Endothelial cell of umbilical vein (primary cell): ENCODE measurements around the gene DPH2. TPM values are rescaled to one million over a fixed set of nuclear protein-coding genes. Genes with fewer than 3 reads are reported as not detected.

ENCODE experiments used
- BruUV-seq: library from RNA; stranded (reverse); fragments of 400-500 nt; replicated peaks from 2 replicates; lab custom pipeline; 2021; lab: Mats Ljungman, UMichigan
- CTCF ChIA-PET: fragments of 300-600, 350-600 bp; sonication (Branson Sonifier 250); formaldehyde crosslinking; loops from one replicate; lab custom pipeline; 2021; ENCODE audit warnings: antibody characterized with exemption, inconsistent platforms; lab: Charles Lee
- POLR2A ChIA-PET: fragments of 300-600, 350-600 bp; sonication (Branson Sonifier 250); formaldehyde crosslinking; loops from one replicate; lab custom pipeline; 2021; ENCODE audit warnings: antibody characterized with exemption, inconsistent platforms; lab: Charles Lee
- DNase-seq: peaks from one replicate; pipeline ENCODE4 v3.0.0-alpha.2; 2011; ENCODE audit warnings: low read depth, low spot score
- FAIRE-seq: peaks from 2 replicates; lab custom pipeline; 2011; peaks lifted over from hg19 to GRCh38; lab: Jason Lieb, UNC
- H2AFZ ChIP-seq: 2 replicates; pipeline ENCODE4 v1.6.0; 2012; ENCODE audit warnings: low read depth, low read length, control low read depth, inconsistent platforms
- H3K27ac ChIP-seq: 2 replicates; pipeline ENCODE4 v1.5.1; 2011; ENCODE audit warnings: low read depth, mild to moderate bottlenecking, control low read depth, low read length, moderate library complexity; ENCODE audit not compliant: insufficient read depth
- H3K27me3 ChIP-seq, 2 experiments: 2 replicates each; pipeline versions ENCODE4 v1.6.0 to v1.6.1; 2011; ENCODE audit warnings: low read length in 2 of 2, mixed read lengths in 1 of 2; ENCODE audit not compliant: control insufficient read depth in 2 of 2, insufficient read depth in 2 of 2
- H3K36me3 ChIP-seq, 2 experiments: 2 replicates in 1 of 2; 3 replicates in 1 of 2; pipeline ENCODE4 v1.5.1; 2011; ENCODE audit warnings: low read length in 2 of 2, mild to moderate bottlenecking in 1 of 2, moderate library complexity in 1 of 2; ENCODE audit not compliant: control insufficient read depth in 2 of 2, insufficient read depth in 2 of 2; ENCODE audit errors: extremely low read depth in 1 of 2
- H3K4me1 ChIP-seq: 3 replicates; pipeline ENCODE4 v1.5.1; 2011; ENCODE audit warnings: mild to moderate bottlenecking, low read length; ENCODE audit not compliant: control insufficient read depth, insufficient read depth; ENCODE audit errors: extremely low read depth
- H3K4me2 ChIP-seq: 2 replicates; pipeline ENCODE4 v1.6.1; 2011; ENCODE audit warnings: low read length, control low read depth, mixed read lengths; ENCODE audit not compliant: insufficient read depth
- H3K4me3 ChIP-seq, 3 experiments: fragments of 200-600 bp in 1 of 3; sonication (generic), shearing (Covaris generic) in 1 of 3; replicated peaks in 1 of 3; 2 replicates each; pipeline ENCODE4 v1.5.1; 2011 to 2016; ENCODE audit warnings: control low read depth in 3 of 3, low read length in 3 of 3, mild to moderate bottlenecking in 2 of 3, inconsistent platforms in 1 of 3, low read depth in 1 of 3, moderate library complexity in 1 of 3; ENCODE audit not compliant: insufficient read depth in 1 of 3
- H3K79me2 ChIP-seq: 2 replicates; pipeline ENCODE4 v1.6.0; 2012; ENCODE audit warnings: low read length, inconsistent platforms; ENCODE audit not compliant: control insufficient read depth, insufficient read depth
- H3K9ac ChIP-seq: replicated peaks from 2 replicates; pipeline ENCODE3; 2011; ENCODE audit warnings: low read length, control low read depth; ENCODE audit not compliant: insufficient read depth; ENCODE audit errors: extremely low read depth
- H3K9me1 ChIP-seq: replicated peaks from 3 replicates; pipeline ENCODE4 v1.6.0; 2011; ENCODE audit warnings: mild to moderate bottlenecking, low read length; ENCODE audit not compliant: control insufficient read depth, insufficient read depth; ENCODE audit errors: extremely low read depth
- H3K9me3 ChIP-seq: replicated peaks from 2 replicates; pipeline ENCODE4 v1.5.1; 2012; ENCODE audit warnings: low read length, inconsistent platforms; ENCODE audit not compliant: control insufficient read depth, insufficient read depth
- H4K20me1 ChIP-seq: replicated peaks from 2 replicates; pipeline ENCODE3; 2011; ENCODE audit warnings: mild to moderate bottlenecking, low read length; ENCODE audit not compliant: control insufficient read depth, insufficient read depth; ENCODE audit errors: extremely low read depth
- EZH2 ChIP-seq: IDR thresholded peaks from 2 replicates; pipeline ENCODE4 v1.6.1; 2012; ENCODE audit warnings: borderline replicate concordance, low read depth, mild to moderate bottlenecking, moderate library complexity, low read length, inconsistent platforms; ENCODE audit not compliant: severe bottlenecking
- FOS ChIP-seq: IDR thresholded peaks from 2 replicates; pipeline ENCODE4 v1.6.1; 2011; ENCODE audit warnings: mild to moderate bottlenecking, low read length, moderate library complexity, borderline replicate concordance; ENCODE audit not compliant: insufficient read depth
- GATA2 ChIP-seq: IDR thresholded peaks from 2 replicates; pipeline ENCODE4 v1.7.0; 2011; ENCODE audit warnings: low read depth, mild to moderate bottlenecking, moderate library complexity, mixed read lengths, low read length; ENCODE audit not compliant: insufficient read length, insufficient read depth
- JUN ChIP-seq: IDR thresholded peaks from 2 replicates; pipeline ENCODE4 v1.6.1; 2011; ENCODE audit warnings: borderline replicate concordance, low read depth; ENCODE audit not compliant: insufficient read length, insufficient read depth
- MYC ChIP-seq: IDR thresholded peaks from one replicate; pipeline ENCODE4 v1.6.1; 2011; ENCODE audit warnings: mild to moderate bottlenecking, low read depth, low read length
- POLR2A ChIP-seq: IDR thresholded peaks from 2 replicates; pipeline ENCODE4 v1.6.1; 2012; ENCODE audit warnings: low read depth, mild to moderate bottlenecking, control low read depth, low read length
- POLR2AphosphoS5 ChIP-seq: IDR thresholded peaks from 2 replicates; pipeline ENCODE4 v1.6.1; 2012; ENCODE audit warnings: low read depth, mild to moderate bottlenecking, control low read depth, low read length, moderate library complexity; ENCODE audit not compliant: insufficient read depth
- dilution Hi-C: fragments of 300-500 bp; cut with MboI; formaldehyde crosslinking; loops from one replicate; pipeline ENCODE4 v1.15.0; 2019; ENCODE audit warnings: low sequenced_read_pairs; ENCODE audit not compliant: extremely low pct_ligation_motif_present
- intact Hi-C: fragments of 100-400 bp; cut with micrococcal nuclease; formaldehyde crosslinking; loops from one replicate; pipeline ENCODE4 v1.10.0; 2022
- polyA plus RNA-seq, 4 experiments: library from polyadenylated mRNA; depleted of rRNA in 3 of 4; stranded (reverse) in 3 of 4; unstranded in 1 of 4; fragments of >200 nt; gene quantifications; 2 replicates each; pipeline versions ENCODE4 v1.2.1 to v1.2.3, GENCODE V29; 2011 to 2012; ENCODE audit warnings: missing spikeins in 1 of 4
- total RNA-seq: library from RNA; stranded (reverse); gene quantifications from 2 replicates; pipeline ENCODE4 v1.2.3, GENCODE V29; 2021
- TF ChIP-seq, protein P1 (sequence below): IDR thresholded peaks from 2 replicates; pipeline ENCODE4 v1.6.1; 2011; ENCODE audit not compliant: insufficient read depth, insufficient read length
- TF ChIP-seq, protein P2 (sequence below), 2 donors: IDR thresholded peaks; 1 replicate in 1 of 2; 2 replicates in 1 of 2; pipeline ENCODE4 v1.5.1; 2011; ENCODE audit warnings: low read length in 2 of 2, mild to moderate bottlenecking in 2 of 2, moderate library complexity in 2 of 2, control low read depth in 1 of 2, inconsistent platforms in 1 of 2, low read depth in 1 of 2; ENCODE audit not compliant: insufficient read depth in 1 of 2; ENCODE audit errors: extremely low read depth in 1 of 2

DPH2 gene
- total and polyA plus RNA-seq, 2 donors (not counting 3 experiments of a cell fraction or from before 2014, with no cell fraction given), result 28.1 to 59.1 TPM

DNA sequence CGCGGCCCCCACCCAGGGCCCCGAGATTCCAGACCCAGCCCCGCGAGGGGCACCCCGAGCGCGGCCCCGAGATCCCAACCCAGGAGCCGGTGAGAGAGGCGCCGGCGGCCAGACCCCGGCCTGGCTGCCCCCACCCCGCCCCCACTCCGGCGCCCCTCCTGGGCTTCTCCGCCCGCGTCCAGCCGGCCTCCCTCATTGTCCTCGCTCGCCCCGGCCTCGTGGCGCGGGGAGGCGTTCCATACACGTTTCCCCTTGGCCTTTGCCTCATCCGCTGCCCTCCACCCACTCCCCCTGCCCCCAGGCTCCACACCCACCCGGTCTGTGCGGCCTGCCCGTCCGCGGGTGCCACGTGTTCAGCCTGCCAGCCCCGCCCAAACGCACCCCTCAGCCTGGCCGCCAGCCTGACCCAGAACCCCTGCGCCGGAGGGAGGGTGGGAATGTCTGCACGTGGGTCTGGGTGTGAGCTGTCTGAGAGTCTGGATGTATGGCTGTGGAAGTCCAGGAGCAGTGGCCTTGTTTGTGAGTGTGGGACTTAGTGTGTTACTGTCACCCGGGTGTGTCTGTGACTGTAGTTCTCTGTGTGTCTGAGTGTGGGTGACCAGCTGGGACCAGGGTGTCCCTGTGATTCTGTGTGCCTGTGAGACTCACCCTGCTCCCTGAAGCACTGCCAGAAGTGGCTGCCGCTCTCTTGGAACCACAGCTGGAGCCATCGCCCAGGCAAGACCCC is 9.9 kb downstream of the DPH2 start:
- H3K27ac ChIP-seq, result peak overlapping the region; percentile 13
- peaks cover 27% of the 10 kb centered on the region for H3K4me1 ChIP-seq
- H3K79me2 ChIP-seq, result peaks cover 47% of the 10 kb centered on the region
- dilution Hi-C loops (no loop called here), intact Hi-C loops (loop anchor here (1.0 kb wide), 1 partner anchor 12 kb away; the partner anchor contains the start of gene CCDC24)
- peaks cover 0 to 12% of the 10 kb centered on the region in 2 experiments for H3K36me3 ChIP-seq
- BruUV-seq, result TSS peak; percentile 25
- FAIRE-seq, result peak; percentile 55
- H3K9me3 ChIP-seq, result no peaks in the 10 kb centered on the region
- peak overlapping the region; percentile 47 for H2AFZ ChIP-seq
- H3K9ac ChIP-seq, result peak overlapping the region; percentile 74
- peak; percentile 47 for DNase-seq
- peak overlapping the region; percentile 53 for H3K4me2 ChIP-seq
- H3K4me3 ChIP-seq, result peak overlapping the region; percentile 46 to 66 (median 50)
- H3K27me3 ChIP-seq, result no peaks in the 10 kb centered on the region
- H4K20me1 ChIP-seq, result no peaks in the 10 kb centered on the region
- H3K9me1 ChIP-seq, result no peaks in the 10 kb centered on the region
- ChIA-PET CTCF (no interaction called here), POLR2A (no interaction called here)
- TF ChIP-seq JUN (no peak), GATA2 (no peak), MYC (peak; percentile 95), EZH2 (no peak), FOS (no peak), POLR2A (no peak), POLR2AphosphoS5 (no peak)
- TF ChIP-seq, protein P1, sequence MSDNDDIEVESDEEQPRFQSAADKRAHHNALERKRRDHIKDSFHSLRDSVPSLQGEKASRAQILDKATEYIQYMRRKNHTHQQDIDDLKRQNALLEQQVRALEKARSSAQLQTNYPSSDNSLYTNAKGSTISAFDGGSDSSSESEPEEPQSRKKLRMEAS, result peak; percentile 71
- TF ChIP-seq, protein P2, sequence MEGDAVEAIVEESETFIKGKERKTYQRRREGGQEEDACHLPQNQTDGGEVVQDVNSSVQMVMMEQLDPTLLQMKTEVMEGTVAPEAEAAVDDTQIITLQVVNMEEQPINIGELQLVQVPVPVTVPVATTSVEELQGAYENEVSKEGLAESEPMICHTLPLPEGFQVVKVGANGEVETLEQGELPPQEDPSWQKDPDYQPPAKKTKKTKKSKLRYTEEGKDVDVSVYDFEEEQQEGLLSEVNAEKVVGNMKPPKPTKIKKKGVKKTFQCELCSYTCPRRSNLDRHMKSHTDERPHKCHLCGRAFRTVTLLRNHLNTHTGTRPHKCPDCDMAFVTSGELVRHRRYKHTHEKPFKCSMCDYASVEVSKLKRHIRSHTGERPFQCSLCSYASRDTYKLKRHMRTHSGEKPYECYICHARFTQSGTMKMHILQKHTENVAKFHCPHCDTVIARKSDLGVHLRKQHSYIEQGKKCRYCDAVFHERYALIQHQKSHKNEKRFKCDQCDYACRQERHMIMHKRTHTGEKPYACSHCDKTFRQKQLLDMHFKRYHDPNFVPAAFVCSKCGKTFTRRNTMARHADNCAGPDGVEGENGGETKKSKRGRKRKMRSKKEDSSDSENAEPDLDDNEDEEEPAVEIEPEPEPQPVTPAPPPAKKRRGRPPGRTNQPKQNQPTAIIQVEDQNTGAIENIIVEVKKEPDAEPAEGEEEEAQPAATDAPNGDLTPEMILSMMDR (IDR thresholded peaks at IDR 0.05; ENCODE audit: extremely low read depth in 1 of 2, insufficient read depth in 1 of 2, low read depth in 1 of 2, low read length in 2 of 2), result no peak
